Mesothelial cell of epicardium (in vitro differentiated cells): Measurements from ENCODE around the gene MPO. TPM values are rescaled to one million over a fixed set of nuclear protein-coding genes. Genes with fewer than 3 reads are reported as not detected.

Experiments used
- DNase-seq, 2 experiments: peaks; one replicate each; pipeline ENCODE4 v3.0.0; 2021; ENCODE audit warnings: low spot score in 2 of 2; ENCODE audit not compliant: unreplicated experiment in 2 of 2
- H3K27ac Mint-ChIP-seq: 2 replicates; pipeline ENCODE4 v1.8.0; 2021; ENCODE audit warnings: mixed read lengths
- H3K27me3 Mint-ChIP-seq: 2 replicates; pipeline ENCODE4 v1.8.0; 2021; ENCODE audit warnings: low read depth, mixed read lengths
- H3K36me3 Mint-ChIP-seq: 2 replicates; pipeline ENCODE4 v1.8.0; 2021; ENCODE audit warnings: mixed read lengths
- H3K4me1 Mint-ChIP-seq: 2 replicates; pipeline ENCODE4 v1.8.0; 2021; ENCODE audit warnings: mixed read lengths
- H3K4me3 Mint-ChIP-seq: 2 replicates; pipeline ENCODE4 v1.8.0; 2021; ENCODE audit warnings: mild to moderate bottlenecking, moderate library complexity, mixed read lengths
- H3K9me3 Mint-ChIP-seq: 2 replicates; pipeline ENCODE4 v1.8.0; 2021; ENCODE audit warnings: mixed read lengths
- total RNA-seq: library from RNA; stranded (reverse); gene quantifications from 3 replicates; pipeline ENCODE4 v1.2.1, GENCODE V29; 2021
- TF ChIP-seq, protein P1 (sequence below): fragments of 200-600 bp; sonication (generic); IDR thresholded peaks from one replicate; pipeline ENCODE4 v1.5.0; 2021; ENCODE audit warnings: antibody characterized with exemption; ENCODE audit not compliant: unreplicated experiment

Gene MPO
- total RNA-seq, 1 donor from 2014 or later, result not detected

DNA sequence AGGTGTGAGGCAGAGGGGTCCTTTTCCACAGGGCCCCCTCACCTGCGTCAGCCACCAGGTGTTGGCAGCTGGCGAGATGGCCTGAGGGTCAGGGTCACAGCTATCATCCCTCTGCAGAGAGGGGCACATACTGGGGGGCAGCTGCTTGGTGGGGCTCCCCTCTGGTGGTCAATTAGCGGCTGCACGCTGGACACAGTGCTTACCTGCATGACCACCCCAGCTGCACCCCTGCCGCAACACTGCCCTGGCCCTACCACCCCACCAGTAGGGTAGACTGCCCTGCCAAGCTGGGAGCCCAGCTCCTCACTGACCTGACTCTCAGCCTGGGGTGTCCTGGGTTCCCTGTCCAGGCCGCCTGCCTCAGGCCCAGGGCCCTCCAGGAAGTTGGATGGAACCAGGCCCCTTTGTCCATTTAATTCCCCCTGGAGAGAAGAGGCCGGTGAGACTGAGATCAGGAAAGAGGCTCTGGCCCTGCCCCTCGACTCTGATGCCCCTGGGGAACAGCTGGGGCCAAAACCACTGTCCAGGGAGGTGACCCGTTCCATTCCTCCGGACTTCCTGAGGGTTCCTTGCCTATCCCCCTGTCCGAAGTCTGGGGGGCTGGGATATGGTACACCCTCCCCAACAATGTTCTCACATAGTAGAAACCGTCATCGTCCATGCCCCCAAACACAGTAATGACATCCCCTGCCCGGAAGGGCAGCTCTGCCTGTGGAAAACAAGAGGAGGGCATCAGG lies 24.2 kb upstream of the MPO start:
- H3K9me3 Mint-ChIP-seq, result peaks cover under 1% of the 10 kb centered on the region
- TF ChIP-seq, protein P1, sequence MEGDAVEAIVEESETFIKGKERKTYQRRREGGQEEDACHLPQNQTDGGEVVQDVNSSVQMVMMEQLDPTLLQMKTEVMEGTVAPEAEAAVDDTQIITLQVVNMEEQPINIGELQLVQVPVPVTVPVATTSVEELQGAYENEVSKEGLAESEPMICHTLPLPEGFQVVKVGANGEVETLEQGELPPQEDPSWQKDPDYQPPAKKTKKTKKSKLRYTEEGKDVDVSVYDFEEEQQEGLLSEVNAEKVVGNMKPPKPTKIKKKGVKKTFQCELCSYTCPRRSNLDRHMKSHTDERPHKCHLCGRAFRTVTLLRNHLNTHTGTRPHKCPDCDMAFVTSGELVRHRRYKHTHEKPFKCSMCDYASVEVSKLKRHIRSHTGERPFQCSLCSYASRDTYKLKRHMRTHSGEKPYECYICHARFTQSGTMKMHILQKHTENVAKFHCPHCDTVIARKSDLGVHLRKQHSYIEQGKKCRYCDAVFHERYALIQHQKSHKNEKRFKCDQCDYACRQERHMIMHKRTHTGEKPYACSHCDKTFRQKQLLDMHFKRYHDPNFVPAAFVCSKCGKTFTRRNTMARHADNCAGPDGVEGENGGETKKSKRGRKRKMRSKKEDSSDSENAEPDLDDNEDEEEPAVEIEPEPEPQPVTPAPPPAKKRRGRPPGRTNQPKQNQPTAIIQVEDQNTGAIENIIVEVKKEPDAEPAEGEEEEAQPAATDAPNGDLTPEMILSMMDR, result no peak
- peaks cover 4% of the 10 kb centered on the region for H3K27me3 Mint-ChIP-seq
- no peak overlapping the region for H3K4me3 Mint-ChIP-seq
- peak in 1 of 2 experiments; percentile 33 for DNase-seq
- no peak overlapping the region for H3K27ac Mint-ChIP-seq
- no peaks in the 10 kb centered on the region for H3K4me1 Mint-ChIP-seq
- H3K36me3 Mint-ChIP-seq, result peaks cover 2% of the 10 kb centered on the region

DNA sequence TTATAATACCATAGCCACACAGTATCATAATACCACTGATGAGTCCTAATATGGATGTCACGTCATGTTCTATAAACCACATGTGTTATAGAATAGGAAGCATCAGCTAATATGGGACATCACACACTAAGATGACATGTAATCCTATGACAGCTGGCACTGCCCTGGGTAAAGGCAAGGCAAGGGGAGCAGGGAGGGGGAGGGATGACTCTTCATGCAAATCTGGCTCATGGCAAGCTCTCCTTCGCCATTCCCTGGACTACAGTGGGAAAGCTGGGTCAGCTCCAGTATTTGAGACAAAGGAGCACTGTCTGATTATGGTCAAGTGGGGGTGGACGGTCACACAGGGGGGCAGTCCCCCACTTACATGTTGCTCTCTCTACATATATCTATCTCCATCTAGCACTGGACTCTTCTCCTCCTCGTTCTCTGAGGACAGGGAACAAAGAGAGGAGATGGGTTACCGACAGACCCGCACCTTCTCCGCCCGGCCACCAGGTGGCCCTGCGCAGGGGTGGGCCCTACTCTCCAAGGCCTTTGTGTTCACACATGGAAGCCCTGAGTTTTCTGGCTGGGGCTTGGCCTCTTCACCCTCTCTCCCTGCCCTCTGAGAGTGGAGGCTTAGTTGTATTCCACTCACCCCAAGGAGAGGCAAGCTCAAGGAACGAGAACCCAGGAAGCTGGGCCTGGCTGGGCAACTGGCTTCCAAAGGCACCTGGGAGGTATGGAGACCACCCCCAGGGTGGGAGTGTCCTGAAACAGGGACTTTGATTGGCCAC lies 23.4 kb upstream of the MPO start:
- Mint-ChIP-seq H3K27ac (no peak overlapping the region), H3K36me3 (peaks cover under 1% of the 10 kb centered on the region), H3K4me3 (no peak overlapping the region), H3K27me3 (peaks cover 8% of the 10 kb centered on the region), H3K9me3 (peaks cover 4% of the 10 kb centered on the region), H3K4me1 (no peaks in the 10 kb centered on the region)
- DNase-seq, result peak in 1 of 2 experiments; percentile 48
- TF ChIP-seq, protein P1, result peak; percentile 67

DNA sequence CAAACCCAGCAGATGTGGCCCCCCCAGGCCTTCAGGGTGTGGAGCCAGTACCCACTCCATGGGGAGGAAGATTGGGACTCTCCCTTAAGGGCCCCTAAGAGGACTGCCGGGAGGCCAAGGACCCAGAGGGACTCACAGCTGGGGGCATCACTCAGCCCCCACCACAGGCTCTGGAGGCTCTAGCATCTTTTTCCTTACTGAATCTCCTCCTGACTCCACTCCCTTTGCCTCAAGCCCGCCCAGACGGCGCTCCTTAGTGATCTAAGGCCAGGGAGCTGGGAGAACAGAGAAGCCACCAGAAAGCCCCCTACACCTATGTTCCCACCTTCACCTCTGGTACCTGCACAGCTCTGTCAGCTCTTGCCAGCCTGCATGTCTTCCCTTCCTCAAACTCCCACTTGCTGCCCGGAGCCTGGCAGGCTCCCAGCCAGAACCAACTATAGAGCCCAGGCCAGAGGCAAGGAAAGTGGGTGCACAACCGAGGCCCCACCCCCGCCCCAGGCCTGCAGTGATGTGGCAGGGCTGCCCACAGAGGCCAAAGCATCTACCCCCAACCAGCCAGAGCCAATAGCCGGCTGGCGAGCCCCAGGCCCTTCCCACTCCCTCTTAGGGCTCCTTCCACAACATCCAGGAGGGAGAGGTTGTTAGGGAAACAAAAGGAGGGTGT lies 22.3 kb upstream of the MPO start:
- TF ChIP-seq, protein P1, result no peak
- Mint-ChIP-seq H3K27me3 (peaks cover 13% of the 10 kb centered on the region), H3K27ac (no peak overlapping the region), H3K36me3 (no peaks in the 10 kb centered on the region), H3K4me1 (no peaks in the 10 kb centered on the region), H3K4me3 (no peak overlapping the region), H3K9me3 (peaks cover 11% of the 10 kb centered on the region)
- DNase-seq, result peak in 1 of 2 experiments; percentile 17

DNA sequence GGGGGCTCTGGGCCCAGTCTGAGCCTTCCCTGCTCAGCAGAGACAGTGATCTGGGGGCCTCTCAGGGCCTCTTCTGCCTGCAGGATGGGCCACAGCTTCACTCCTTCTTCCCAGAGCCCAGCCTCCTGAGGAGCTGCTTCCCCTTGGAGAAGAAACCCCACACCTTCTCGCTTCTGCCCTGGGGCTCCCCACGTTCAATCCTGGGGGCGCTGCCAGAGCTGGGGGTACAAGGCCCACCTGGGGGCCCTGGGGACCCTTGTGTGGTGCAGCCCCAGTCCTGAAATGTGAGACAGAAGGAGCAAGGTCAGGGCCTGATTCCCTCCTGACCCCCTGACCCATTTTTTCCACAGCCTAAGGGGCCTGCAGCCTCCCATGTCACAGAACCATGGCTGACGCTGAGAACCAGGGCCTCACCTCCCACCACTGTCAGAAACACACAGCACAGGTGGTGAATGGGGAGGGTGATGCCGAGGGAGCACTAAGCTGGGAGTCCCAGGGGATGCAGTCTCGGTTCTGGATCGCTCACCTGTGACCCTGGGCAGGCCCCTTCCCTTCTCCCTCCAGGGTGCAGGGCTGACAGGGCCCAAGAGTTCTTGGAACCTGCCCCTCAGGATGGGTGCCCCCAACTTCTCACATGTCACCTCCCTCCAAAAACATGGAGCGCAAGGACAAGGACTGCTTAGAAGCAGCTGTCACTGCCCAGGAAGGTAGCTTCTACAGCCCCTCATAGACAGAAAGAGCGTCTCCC lies 21.6 kb upstream of the MPO start:
- peaks cover 15% of the 10 kb centered on the region for H3K27me3 Mint-ChIP-seq
- H3K36me3 Mint-ChIP-seq, result no peaks in the 10 kb centered on the region
- no peak overlapping the region for H3K27ac Mint-ChIP-seq
- H3K4me3 Mint-ChIP-seq, result no peak overlapping the region
- peaks cover 13% of the 10 kb centered on the region for H3K9me3 Mint-ChIP-seq
- H3K4me1 Mint-ChIP-seq, result no peaks in the 10 kb centered on the region
- TF ChIP-seq, protein P1, result no peak
- peak in 1 of 2 experiments; percentile 30 for DNase-seq

DNA sequence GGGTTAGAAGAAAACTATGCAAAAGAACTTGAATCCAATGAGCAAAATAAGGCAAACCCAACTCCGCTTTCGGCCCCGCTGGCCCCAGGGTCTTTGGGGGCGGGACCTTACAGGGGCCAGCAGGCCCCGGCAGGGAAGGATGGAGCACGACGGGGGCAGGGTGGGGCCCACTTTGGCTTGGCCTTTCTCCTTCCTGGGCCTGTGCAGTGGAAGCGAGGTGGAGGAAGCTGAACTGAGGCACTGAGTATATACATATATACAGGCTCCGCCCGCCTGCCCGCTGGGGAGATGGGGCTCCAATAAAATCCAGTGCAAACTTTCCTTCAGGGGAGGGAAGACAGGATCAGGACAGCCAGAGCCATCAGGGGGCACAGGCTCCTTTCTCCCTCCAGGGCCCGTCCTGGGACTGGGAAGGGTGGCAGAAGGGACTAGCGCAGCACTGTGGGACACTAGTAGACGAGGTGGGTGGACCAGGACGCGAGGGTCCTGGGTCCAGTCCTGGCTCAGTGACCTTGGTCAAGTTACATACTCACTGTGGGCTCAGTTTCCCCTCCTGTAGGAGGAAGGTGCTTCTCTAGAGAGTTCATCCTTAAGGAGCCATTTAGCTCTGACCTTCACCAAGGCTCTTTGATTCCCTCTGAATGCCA lies 20.9 kb upstream of the MPO start:
- H3K4me1 Mint-ChIP-seq, result no peaks in the 10 kb centered on the region
- H3K4me3 Mint-ChIP-seq, result no peak overlapping the region
- H3K27me3 Mint-ChIP-seq, result peaks cover 15% of the 10 kb centered on the region
- H3K9me3 Mint-ChIP-seq, result peaks cover 13% of the 10 kb centered on the region
- no peaks in the 10 kb centered on the region for H3K36me3 Mint-ChIP-seq
- H3K27ac Mint-ChIP-seq, result no peak overlapping the region
- TF ChIP-seq, protein P1, result no peak
- DNase-seq, result peak in 1 of 2 experiments; percentile 17
